ENCODE measurements around the gene BPIFB2.
"Not testable (repeated sequence)": the region's sequence is repeated elsewhere in the genome, so short reads cannot be mapped to it uniquely, and the experiment has no call there.

BPIFB2 gene

GRCh38 chr20:33045129-33045721 is 37.7 kb downstream of the BPIFB2 start:
- DNase-seq: not testable (repeated sequence)

GRCh38 chr20:33046412-33046811 is 38.9 kb downstream of the BPIFB2 start:
- no peak for DNase-seq

GRCh38 chr20:33051333-33051732 is 43.8 kb downstream of the BPIFB2 start:
- no peak for DNase-seq

DNA sequence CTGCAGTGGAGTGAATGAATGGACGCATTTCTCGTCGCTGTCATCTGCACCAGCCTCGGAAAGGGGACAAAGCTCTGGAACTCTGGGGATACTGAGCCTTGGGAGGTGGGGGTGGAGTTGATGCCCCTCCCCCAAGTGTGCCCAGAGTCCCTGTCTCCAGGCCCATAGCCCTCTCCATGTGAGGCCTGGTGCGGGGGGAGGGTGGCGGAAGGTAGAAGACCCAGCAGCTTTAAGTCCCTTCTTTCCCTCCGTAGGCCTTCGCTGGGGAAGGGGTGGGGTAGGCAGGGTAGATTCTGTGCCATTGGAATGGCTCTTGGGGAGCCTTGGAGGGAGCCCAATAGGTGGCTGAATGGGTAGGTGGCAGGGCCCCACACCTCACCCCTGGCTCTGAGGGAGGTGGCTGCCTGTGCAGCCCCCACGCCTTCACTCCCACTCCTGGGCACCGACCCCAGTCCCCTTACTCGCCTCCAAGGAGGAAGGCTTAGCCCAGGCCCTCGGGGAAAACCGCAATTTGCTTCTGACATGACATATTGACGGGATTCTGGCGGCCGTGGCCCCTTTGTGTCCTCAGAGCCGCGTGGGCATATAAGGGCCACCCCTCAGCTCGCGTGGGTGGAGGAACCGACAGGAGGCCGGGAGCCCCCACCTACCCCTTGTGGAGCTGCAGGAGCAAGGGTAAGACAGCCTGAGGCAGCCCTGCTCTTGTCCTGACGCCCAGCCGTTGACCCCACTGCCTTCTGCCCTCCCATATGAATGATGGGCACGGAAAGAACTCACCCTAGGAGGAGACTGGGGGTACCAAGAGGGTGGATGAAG is 46.0 kb downstream of the BPIFB2 start, which contains the start of gene BPIFB3:
Gene BPIFB3 (plus strand): TSS at position 613 of the 816 bp plus-strand sequence. CDS start 1,533 bp downstream, outside the sequence.
- DNase-seq: no peak

- no peak for DNase-seq
Observed at GRCh38 chr20:33054381-33054780, 46.9 kb downstream of the BPIFB2 start.

GRCh38 chr20:33054791-33055190 is 47.3 kb downstream of the BPIFB2 start:
- DNase-seq: no peak

- DNase-seq: no peak
Observed at GRCh38 chr20:33059136-33059535, 51.6 kb downstream of the BPIFB2 start.

DNA sequence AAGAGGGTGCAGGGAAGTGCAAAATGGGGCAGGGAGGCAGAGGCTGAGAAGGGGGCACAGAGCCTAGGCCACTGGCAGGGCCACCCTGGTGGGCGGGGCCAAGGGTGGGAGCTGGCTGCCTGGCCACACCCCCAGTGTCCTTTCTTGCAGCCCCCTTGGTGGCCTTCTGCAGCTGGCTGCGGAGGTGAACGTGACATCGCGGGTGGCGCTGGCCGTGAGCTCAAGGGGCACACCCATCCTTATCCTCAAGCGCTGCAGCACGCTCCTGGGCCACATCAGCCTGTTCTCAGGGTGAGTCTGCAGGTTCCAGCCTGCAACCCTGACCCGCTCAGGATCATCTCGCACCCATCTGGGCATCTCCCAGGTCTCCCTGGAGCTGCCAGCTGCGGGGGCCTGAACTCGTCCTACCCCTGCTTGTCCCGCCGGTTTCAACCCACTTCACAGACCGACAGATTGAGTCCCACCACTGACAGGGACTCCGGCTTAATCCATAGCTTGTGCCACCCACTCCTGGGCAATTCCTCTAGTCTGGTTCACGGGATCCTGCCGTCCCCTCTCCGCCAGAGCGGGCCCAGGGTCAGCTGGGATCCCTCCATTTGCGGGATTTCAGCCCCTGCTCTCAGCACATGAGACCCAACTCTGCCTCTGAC is 52.4 kb downstream of the BPIFB2 start:
- DNase-seq: no peak

DNA sequence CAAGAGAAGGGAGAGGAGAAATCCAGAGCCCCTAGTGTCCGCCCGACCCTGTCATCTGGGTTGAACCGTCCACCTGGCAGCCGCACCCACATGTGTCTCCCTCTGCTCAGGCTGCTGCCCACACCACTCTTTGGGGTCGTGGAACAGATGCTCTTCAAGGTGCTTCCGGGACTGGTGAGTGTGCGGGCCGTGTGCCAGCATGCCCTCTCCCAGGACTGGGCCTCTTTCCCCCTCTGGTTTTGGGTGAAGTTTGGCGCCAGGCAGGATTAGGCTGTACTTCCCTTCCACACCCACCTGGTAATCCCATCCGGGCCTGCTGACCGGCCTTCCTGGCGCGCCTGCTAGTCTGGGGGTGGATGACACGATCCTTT is 54.1 kb downstream of the BPIFB2 start:
- DNase-seq: no peak

GRCh38 chr20:33062105-33062824 is 54.8 kb downstream of the BPIFB2 start:
- DNase-seq: no peak

DNA sequence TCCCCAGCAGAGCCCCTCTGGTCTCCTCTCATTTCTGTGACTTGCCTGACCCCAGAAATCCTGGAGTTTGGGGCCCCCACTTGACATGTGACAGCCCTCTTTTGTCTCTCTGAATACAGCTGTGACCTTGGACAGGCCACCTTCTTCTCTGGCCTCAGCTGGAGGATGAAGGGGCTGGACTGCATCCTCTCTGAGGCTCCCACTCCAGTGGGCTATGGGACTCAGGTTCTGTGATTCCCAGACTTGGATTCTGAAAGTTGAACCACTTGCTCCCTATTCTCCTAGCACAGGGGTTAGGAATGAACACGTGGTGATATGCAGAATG is 55.3 kb downstream of the BPIFB2 start:
- no peak for DNase-seq

- no peak for DNase-seq
Observed at GRCh38 chr20:33063271-33063670, 55.8 kb downstream of the BPIFB2 start.

DNA sequence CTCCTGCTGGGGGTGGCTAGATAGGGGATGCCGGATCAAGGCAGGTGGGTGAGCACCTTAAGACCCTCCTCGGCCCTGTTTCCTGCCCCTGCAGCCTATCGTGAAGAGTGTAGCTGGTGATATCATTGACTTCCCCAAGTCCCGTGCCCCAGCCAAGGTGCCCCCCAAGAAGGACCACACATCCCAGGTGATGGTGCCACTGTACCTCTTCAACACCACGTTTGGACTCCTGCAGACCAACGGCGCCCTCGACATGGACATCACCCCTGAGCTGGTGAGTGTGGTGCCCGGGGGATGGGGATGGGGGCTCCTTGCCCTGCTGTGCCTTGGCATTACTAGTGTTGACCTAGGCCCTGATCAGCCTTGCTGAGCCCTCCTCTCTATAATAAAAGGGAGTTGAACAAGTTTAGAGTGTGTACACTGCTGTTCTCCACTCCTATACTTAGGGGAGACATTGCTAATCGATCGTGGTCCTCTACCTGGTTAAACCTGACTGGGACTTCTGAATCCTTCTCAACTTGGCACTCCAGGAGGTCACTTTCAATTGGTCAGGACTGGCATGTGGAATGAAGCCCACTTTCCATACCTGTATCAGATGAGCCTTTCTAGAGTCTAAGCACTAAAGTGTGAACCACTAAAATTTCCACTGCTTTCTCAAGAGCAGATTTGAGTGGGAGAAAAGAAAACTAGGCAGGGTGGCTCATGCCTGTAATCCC is 57.2 kb downstream of the BPIFB2 start:
- DNase-seq: no peak

- DNase-seq: no peak
Observed at GRCh38 chr20:33065785-33066184, 58.3 kb downstream of the BPIFB2 start.

GRCh38 chr20:33067806-33068205 is 60.3 kb downstream of the BPIFB2 start:
- no peak for DNase-seq

- DNase-seq: no peak
Observed at GRCh38 chr20:33068251-33068939, 60.9 kb downstream of the BPIFB2 start.

- no peak for DNase-seq
Observed at GRCh38 chr20:33069673-33070072, 62.2 kb downstream of the BPIFB2 start.

- DNase-seq: no peak
Observed at GRCh38 chr20:33070111-33071053, 62.9 kb downstream of the BPIFB2 start.

- no peak for DNase-seq
Observed at GRCh38 chr20:33071198-33071597, 63.7 kb downstream of the BPIFB2 start.

DNA sequence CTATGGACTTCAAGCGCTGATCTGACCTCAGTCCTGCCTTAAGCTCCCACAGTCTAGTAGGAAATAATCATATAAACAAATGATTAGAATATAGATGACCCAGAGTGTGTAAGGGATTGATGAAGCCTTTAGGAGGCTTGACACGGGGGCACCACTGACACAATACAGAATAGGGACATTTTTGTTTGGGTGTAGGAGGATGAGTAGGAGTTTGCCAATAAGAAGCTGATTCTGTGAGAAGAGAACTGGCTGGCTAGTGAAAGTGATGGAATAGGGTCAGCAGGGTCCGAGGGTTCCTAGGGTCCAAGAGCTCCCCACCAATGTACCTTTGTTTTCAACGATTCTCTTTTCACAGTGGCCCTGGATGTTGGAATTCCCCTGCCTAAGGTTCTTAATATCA is 64.9 kb downstream of the BPIFB2 start:
- no peak for DNase-seq

GRCh38 chr20:33072813-33073212 is 65.3 kb downstream of the BPIFB2 start:
- no peak for DNase-seq
